ENCODE data around the gene RRP12.
"Not testable (repeated sequence)": the region's sequence is repeated elsewhere in the genome, so short reads cannot be mapped to it uniquely, and the experiment has no call there.

RRP12 gene

GRCh38 chr10:97366572-97366971 lies 34.6 kb downstream of the RRP12 start:
- no peak for DNase-seq

- DNase-seq: no peak
Observed at GRCh38 chr10:97365761-97366351, 35.3 kb downstream of the RRP12 start.

- DNase-seq: no peak
Observed at GRCh38 chr10:97363071-97363470, 38.1 kb downstream of the RRP12 start.

GRCh38 chr10:97362310-97363033 lies 38.7 kb downstream of the RRP12 start:
- no peak for DNase-seq

GRCh38 chr10:97361537-97361901 lies 39.6 kb downstream of the RRP12 start:
- DNase-seq: no peak

GRCh38 chr10:97360705-97361536 lies 40.2 kb downstream of the RRP12 start:
- DNase-seq: no peak

- DNase-seq: no peak
Observed at GRCh38 chr10:97358781-97359180, 42.4 kb downstream of the RRP12 start.

- DNase-seq: no peak
Observed at GRCh38 chr10:97358349-97358748, 42.8 kb downstream of the RRP12 start.

GRCh38 chr10:97356918-97357317 lies 44.2 kb downstream of the RRP12 start:
- DNase-seq: no peak

- DNase-seq: no peak
Observed at GRCh38 chr10:97356318-97356914, 44.7 kb downstream of the RRP12 start.

- DNase-seq: no peak
Observed at GRCh38 chr10:97355571-97355975, 45.6 kb downstream of the RRP12 start.

- no peak for DNase-seq
Observed at GRCh38 chr10:97353945-97354344, 47.2 kb downstream of the RRP12 start.

GRCh38 chr10:97349752-97350513 lies 51.2 kb downstream of the RRP12 start:
- no peak for DNase-seq

GRCh38 chr10:97347317-97347716 lies 53.8 kb downstream of the RRP12 start:
- no peak for DNase-seq

- not testable (repeated sequence) for DNase-seq
Observed at GRCh38 chr10:97343664-97344063, 57.5 kb downstream of the RRP12 start.

GRCh38 chr10:97341416-97341815 lies 59.7 kb downstream of the RRP12 start:
- DNase-seq: no peak

GRCh38 chr10:97338041-97338440 lies 63.1 kb downstream of the RRP12 start:
- no peak for DNase-seq

- DNase-seq: no peak
Observed at GRCh38 chr10:97336942-97337831, 64.0 kb downstream of the RRP12 start.

GRCh38 chr10:97336446-97336845 lies 64.7 kb downstream of the RRP12 start:
- DNase-seq: no peak

GRCh38 chr10:97336006-97336405 lies 65.1 kb downstream of the RRP12 start:
- DNase-seq: no peak

GRCh38 chr10:97335188-97335619 lies 65.9 kb downstream of the RRP12 start:
- DNase-seq: no peak
